Measurements from ENCODE around the gene MACROH2A1.

GRCh38 chr5:135328128-135328687, 70.8 kb downstream of the MACROH2A1 start:
- no peak for TF ChIP-seq POLR2A (IDR thresholded peaks at IDR 0.05; ENCODE audit: low read length)
- TF ChIP-seq GATA1 (IDR thresholded peaks at IDR 0.05; ENCODE audit: low read depth, low read length) = no peak
